Measurements from ENCODE around the gene FRMD4A. TPM values are rescaled to one million over a fixed set of nuclear protein-coding genes. Genes with fewer than 3 reads are reported as not detected.

FRMD4A gene
- total RNA-seq, 4 donors from 2014 or later, result 13.7 to 27.2 (median 19.6) TPM

- H3K9me3 ChIP-seq, result no peaks in the 10 kb centered on the region
- H3K27me3 ChIP-seq, result no peaks in the 10 kb centered on the region
- no peak overlapping the region for H3K4me3 ChIP-seq
- TF ChIP-seq POLR2AphosphoS5 (IDR thresholded peaks at IDR 0.05) (no peak), CTCF (IDR thresholded peaks at IDR 0.05) (no peak), EP300 (IDR thresholded peaks at IDR 0.05) (no peak), POLR2A (IDR thresholded peaks at IDR 0.05) (no peak)
- 73 to 76% methylated on average over 9 to 17 of the region's 17 CpGs for WGBS, 2 donors (ENCODE audit: low coverage in 1 of 2)
- peaks cover 0 to 14% (median 0%) of the 10 kb centered on the region in 3 donors for H3K4me1 ChIP-seq
- H3K27ac ChIP-seq, result no peak overlapping the region
- no peak for ATAC-seq
- no peaks in the 10 kb centered on the region for H3K36me3 ChIP-seq
Measured at GRCh38 chr10:14089556-14090292, 241.0 kb downstream of the FRMD4A start.

- TF ChIP-seq EP300 (IDR thresholded peaks at IDR 0.05), result no peak
- no peak for TF ChIP-seq POLR2A (IDR thresholded peaks at IDR 0.05)
- no peak for TF ChIP-seq CTCF (IDR thresholded peaks at IDR 0.05)
- TF ChIP-seq POLR2AphosphoS5 (IDR thresholded peaks at IDR 0.05), result no peak
- Histone ChIP-seq H3K27ac (no peak overlapping the region), H3K36me3 (no peaks in the 10 kb centered on the region), H3K27me3 (no peaks in the 10 kb centered on the region), H3K9me3 (no peaks in the 10 kb centered on the region), H3K4me1 (peaks cover 0 to 5% (median 0%) of the 10 kb centered on the region in 3 donors), H3K4me3 (no peak overlapping the region)
- no peak for ATAC-seq
- WGBS, 2 donors (ENCODE audit: low coverage in 1 of 2), result 45 to 78% methylated on average over 7 of the region's 7 CpGs
Measured at GRCh38 chr10:14087566-14087965, 243.2 kb downstream of the FRMD4A start.

- Histone ChIP-seq H3K9me3 (no peaks in the 10 kb centered on the region), H3K27me3 (no peaks in the 10 kb centered on the region), H3K27ac (no peak overlapping the region), H3K4me3 (no peak overlapping the region), H3K36me3 (no peaks in the 10 kb centered on the region), H3K4me1 (peaks cover 0 to 5% (median 0%) of the 10 kb centered on the region in 3 donors)
- no peak for TF ChIP-seq POLR2AphosphoS5 (IDR thresholded peaks at IDR 0.05)
- TF ChIP-seq EP300 (IDR thresholded peaks at IDR 0.05), result no peak
- TF ChIP-seq POLR2A (IDR thresholded peaks at IDR 0.05), result no peak
- TF ChIP-seq CTCF (IDR thresholded peaks at IDR 0.05), result no peak
- 90 to 98% methylated on average over 3 of the region's 3 CpGs for WGBS, 2 donors (ENCODE audit: low coverage in 1 of 2)
- ATAC-seq, result no peak
Measured at GRCh38 chr10:14086596-14086995, 244.1 kb downstream of the FRMD4A start.

GRCh38 chr10:14084875-14085274 lies 245.8 kb downstream of the FRMD4A start:
- no peaks in the 10 kb centered on the region for H3K9me3 ChIP-seq
- no peaks in the 10 kb centered on the region for H3K36me3 ChIP-seq
- no peak overlapping the region for H3K4me3 ChIP-seq
- peaks cover 0 to 5% (median 0%) of the 10 kb centered on the region in 3 donors for H3K4me1 ChIP-seq
- WGBS, 2 donors (ENCODE audit: low coverage in 1 of 2), result 91 to 100% methylated on average over 5 to 7 of the region's 7 CpGs
- ATAC-seq, result no peak
- no peaks in the 10 kb centered on the region for H3K27me3 ChIP-seq
- no peak for TF ChIP-seq POLR2AphosphoS5 (IDR thresholded peaks at IDR 0.05)
- no peak for TF ChIP-seq CTCF (IDR thresholded peaks at IDR 0.05)
- TF ChIP-seq EP300 (IDR thresholded peaks at IDR 0.05), result no peak
- no peak for TF ChIP-seq POLR2A (IDR thresholded peaks at IDR 0.05)
- no peak overlapping the region for H3K27ac ChIP-seq

- WGBS, 2 donors (ENCODE audit: low coverage in 1 of 2), result 82 to 98% methylated on average over 4 of the region's 4 CpGs
Measured at GRCh38 chr10:14080795-14081194, 249.9 kb downstream of the FRMD4A start.

More at GRCh38 chr10:14080795-14081194, 249.9 kb downstream of the FRMD4A start:
- Histone ChIP-seq H3K27ac (no peak overlapping the region), H3K9me3 (peaks cover 0 to 8% (median 0%) of the 10 kb centered on the region in 3 donors), H3K27me3 (no peaks in the 10 kb centered on the region), H3K4me1 (no peaks in the 10 kb centered on the region), H3K4me3 (no peak overlapping the region), H3K36me3 (no peaks in the 10 kb centered on the region)
- no peak for TF ChIP-seq POLR2A (IDR thresholded peaks at IDR 0.05)
- no peak for TF ChIP-seq CTCF (IDR thresholded peaks at IDR 0.05)
- TF ChIP-seq POLR2AphosphoS5 (IDR thresholded peaks at IDR 0.05), result no peak
- no peak for TF ChIP-seq EP300 (IDR thresholded peaks at IDR 0.05)
- ATAC-seq, result no peak
